ENCODE data around the gene PICALM. TPM values are rescaled to one million over a fixed set of nuclear protein-coding genes. Genes with fewer than 3 reads are reported as not detected.
"Not testable (repeated sequence)": the region's sequence is repeated elsewhere in the genome, so short reads cannot be mapped to it uniquely, and the experiment has no call there.

PICALM gene
- total RNA-seq, 1 donor from 2014 or later: 129 TPM

GRCh38 chr11:86002431-86002830, 66.5 kb downstream of the PICALM start:
- intact Hi-C loops (cut with micrococcal nuclease): no loop called here

GRCh38 chr11:85991508-85991907, 77.4 kb downstream of the PICALM start:
- intact Hi-C loops (cut with micrococcal nuclease): no loop called here

- intact Hi-C loops (cut with micrococcal nuclease): no loop called here
These were observed 79.1 kb downstream of the PICALM start for GRCh38 chr11:85989746-85990145.

GRCh38 chr11:85988780-85989179, 80.1 kb downstream of the PICALM start:
- intact Hi-C loops (cut with micrococcal nuclease): no loop called here

DNA sequence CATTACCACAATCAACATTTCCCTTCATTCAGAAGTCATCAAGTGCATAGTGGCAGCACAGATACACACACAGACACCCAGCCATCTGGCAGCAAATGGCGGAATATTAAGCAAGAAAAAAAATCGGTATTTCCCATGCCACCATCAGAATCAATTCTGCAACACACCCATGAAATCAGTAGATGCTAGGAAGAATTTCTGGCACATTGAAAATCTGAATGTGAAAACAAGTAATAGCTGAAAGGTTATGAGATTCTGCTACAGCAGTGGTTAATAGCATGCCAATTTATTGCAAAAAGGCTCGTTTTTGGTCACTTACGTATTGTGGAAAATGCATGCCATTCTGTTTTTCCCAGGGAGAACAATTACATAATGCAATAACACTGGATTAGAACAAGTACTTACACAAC, 91.1 kb downstream of the PICALM start:
- intact Hi-C loops (cut with micrococcal nuclease): no loop called here

- intact Hi-C loops (cut with micrococcal nuclease): no loop called here
These were observed 92.4 kb downstream of the PICALM start for GRCh38 chr11:85976525-85976924.

DNA sequence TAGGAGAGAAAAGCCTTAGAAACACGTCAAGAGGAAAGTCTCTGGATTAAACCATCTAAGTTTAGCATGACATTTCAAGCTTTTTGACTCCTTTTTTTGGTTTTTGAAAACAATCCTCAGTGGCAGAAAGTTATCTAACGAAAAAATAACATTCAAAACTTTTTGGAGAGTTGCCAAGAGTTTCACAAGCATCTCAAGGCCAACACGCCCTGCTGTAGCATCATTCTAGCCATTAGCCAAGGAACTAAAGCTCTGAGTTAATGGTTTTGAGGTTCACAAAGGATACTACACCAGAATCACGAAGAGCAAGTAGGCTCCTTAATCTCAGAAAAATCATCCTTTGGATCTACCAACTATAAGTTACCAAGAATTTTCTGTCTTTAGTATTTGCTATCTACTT, 94.8 kb downstream of the PICALM start:
- intact Hi-C loops (cut with micrococcal nuclease): loop anchor here (5.0 kb wide), 1 partner anchor 243 kb away; no protein-coding TSS in a partner anchor

DNA sequence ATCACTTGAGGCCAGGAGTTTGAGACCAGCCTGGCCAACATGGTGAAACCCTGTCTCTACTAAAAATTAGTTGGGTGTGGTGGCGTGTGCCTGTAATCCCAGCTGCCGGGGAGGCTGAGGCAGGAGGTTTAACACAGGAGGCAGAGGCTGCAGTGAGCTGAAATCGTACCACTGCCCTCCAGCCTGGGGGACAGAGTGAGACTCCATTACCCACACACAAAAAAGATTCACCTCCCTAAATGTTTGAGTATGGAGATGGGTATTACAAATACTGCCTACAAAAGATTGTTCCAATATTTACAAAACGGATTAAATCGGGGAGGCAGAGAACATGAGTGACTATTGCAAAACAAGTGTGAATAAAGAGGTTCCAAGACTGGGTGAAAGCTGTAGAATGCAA, 98.3 kb downstream of the PICALM start:
- intact Hi-C loops (cut with micrococcal nuclease): loop anchor here (5.0 kb wide), 1 partner anchor 247 kb away; no protein-coding TSS in a partner anchor

- intact Hi-C loops (cut with micrococcal nuclease): no loop called here
These were observed 101.4 kb downstream of the PICALM start for GRCh38 chr11:85967457-85967856.

DNA sequence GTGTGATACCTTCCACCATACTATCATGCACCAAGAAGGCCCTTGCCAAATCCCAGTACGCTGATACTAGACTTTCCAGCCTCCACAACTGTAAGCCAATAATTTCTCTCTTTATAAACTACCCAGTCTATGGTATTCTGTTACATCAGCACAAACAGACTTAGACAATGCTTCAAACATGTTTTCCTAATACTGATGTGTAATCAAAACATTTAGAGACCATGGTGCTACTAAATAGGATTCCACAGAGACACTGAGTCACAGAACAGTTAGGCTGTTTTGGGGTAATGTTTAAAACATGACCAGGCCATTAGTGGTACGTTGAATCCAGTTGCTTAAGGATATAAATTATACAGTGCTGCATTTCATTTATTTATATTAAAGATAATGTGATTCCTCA, 103.7 kb downstream of the PICALM start:
- intact Hi-C loops (cut with micrococcal nuclease): no loop called here

GRCh38 chr11:85961930-85962363, 106.9 kb downstream of the PICALM start:
- intact Hi-C loops (cut with micrococcal nuclease): no loop called here

DNA sequence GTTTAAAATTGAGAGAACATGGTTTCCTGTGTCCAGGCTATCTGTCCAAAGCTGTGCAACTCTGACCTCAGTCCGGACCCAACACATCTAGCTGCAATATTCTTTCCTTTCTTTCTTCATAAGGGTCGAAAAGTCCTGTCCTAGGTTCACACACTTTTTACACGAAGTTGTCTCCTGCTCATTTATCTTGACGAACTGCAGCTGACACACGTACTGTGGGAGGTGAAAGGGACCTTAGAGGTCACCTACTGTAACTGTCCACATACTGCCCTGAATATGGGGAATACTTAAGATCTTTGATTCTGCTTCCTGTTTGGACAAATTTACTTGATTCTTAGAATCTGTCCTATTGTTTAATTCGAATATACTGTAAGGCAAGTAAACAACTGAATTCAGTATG, 107.8 kb downstream of the PICALM start:
- intact Hi-C loops (cut with micrococcal nuclease): no loop called here

DNA sequence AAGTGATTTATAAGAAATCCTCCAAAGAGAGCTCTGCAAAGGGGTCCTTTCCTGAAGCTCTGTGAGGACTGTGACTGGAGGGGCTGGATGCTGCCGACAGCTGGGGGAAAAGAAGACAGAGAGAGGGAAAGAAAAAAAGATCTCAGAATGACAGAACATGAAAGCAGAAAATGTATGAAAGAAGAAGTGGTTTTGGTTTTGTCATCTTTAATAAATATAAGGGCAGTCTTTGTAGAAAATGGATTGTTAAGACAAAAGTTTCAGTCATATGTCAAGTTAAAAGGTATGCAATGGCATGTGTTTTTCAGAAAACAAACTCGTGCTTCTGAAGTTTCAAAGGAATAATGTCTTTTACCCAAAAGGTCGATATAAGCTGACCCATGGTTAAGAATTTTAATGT, 108.2 kb downstream of the PICALM start:
- intact Hi-C loops (cut with micrococcal nuclease): no loop called here

GRCh38 chr11:85955531-85955930, 113.4 kb downstream of the PICALM start:
- intact Hi-C loops (cut with micrococcal nuclease): no loop called here

DNA sequence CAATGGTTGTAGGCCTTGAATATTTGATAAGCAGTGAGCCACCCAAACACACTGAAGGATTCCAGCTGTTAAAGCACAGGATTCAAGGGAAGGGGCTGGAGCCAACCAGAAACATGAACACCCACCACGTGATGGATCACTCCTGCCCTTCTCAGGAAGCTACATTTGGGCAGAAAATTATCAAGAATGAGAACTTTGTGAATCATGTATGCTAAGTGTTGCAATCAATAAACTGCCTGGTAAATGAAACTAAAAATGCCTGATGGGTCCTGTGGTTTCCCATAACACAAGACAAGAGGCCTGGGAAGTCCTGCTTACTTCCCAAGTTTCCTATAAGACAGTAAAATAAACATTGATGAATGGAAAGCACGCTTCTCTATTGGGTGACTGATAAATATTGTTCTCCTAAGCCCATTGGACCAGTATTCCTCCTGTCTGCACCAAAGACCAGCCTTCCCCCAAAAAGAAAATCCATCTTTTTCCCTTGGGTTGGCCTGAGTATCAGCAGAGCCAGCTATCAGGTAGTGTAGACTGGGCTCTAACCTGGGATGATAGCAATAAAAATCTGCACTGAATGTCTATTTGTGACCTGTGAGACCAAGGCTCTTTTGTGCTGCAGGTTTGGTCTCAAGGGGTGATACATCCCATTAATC, 115.3 kb downstream of the PICALM start:
- intact Hi-C loops (cut with micrococcal nuclease): no loop called here

DNA sequence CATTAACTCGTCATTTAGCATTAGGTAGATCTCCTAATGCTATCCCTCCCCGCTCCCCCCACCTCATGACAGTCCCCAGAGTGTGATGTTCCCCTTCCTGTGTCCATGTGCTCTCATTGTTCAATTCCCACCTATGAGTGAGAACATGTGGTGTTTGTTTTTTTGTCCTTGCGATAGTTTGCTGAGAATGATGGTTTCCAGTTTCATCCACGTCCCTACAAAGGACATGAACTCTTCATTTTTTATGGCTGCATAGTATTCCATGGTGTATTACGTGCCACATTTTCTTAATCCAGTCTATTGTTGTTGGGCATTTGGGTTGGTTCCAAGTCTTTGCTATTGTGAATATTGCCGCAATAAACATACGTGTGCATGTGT, 116.8 kb downstream of the PICALM start:
- intact Hi-C loops (cut with micrococcal nuclease): not testable (repeated sequence)

GRCh38 chr11:85951428-85952107, 117.3 kb downstream of the PICALM start:
- intact Hi-C loops (cut with micrococcal nuclease): no loop called here

DNA sequence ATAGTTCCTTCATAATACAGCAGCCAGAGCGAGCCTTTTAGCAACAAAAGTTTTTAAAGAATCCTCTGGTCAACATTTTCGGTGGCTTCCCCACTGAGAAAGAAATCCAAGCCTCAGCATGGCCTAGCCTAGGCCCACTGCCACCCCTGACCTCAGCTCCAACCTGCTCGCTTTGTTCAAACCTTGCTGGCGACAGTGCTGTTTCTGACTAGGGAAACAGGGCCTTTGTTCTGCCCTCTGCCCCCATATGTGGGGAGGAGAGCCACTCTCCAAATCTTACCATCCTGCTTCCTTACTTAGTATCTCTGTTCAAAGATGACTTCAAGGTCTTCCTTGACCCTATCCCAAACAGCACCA, 117.9 kb downstream of the PICALM start:
- intact Hi-C loops (cut with micrococcal nuclease): no loop called here

DNA sequence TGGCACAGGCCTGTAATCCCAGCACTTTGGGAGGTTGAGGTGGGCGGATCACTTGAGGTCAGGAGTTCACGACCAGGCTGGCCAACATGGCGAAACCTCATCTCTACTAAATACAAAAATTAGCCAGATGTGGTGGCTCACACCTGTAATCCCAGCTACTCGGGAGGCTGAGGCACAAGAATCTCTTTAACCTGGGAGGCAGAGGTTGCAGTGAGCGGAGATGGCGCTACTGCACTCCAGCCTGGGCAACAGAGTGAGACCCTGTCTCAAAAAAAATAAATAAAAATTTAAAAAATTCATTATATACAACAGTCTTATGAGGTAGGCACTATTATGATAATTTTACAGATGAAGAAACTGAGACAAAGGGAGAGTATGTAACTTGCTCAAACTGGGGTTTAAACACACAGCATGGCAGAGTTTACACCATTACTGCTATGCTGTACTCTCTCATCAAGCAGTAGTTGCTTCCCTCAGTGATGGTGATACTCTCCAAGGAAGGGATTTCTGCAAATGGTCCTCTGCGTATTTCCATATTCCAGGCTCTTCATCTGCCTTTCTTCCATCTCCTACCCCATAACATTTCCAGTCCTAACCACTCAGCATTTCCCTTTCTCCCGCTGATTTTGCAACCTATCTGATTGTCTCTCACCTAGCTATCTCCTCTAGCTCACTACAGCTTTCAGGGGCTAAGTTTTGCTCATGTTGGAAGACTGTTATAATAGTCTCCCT, 118.4 kb downstream of the PICALM start:
- intact Hi-C loops (cut with micrococcal nuclease): no loop called here

DNA sequence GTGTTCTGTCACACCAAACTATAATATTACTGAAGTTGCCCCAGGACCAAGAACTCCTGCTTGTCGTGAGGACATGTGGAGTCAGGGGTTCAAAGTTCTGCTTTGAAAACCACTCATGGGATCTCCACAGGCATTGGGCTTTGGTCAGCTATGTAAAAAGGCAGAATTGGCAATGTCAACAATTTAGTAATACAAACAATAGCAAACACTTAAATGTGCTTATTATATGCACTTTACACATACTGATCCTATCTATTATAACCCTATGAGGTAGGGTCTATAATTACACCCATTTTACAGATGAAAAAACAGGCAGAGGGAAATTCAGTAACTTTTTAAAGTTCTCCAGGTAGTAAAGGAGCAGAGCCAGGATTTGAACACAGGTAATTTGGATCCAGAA, 119.1 kb downstream of the PICALM start:
- intact Hi-C loops (cut with micrococcal nuclease): loop anchor here (10.0 kb wide), 1 partner anchor 355 kb away; no protein-coding TSS in a partner anchor

DNA sequence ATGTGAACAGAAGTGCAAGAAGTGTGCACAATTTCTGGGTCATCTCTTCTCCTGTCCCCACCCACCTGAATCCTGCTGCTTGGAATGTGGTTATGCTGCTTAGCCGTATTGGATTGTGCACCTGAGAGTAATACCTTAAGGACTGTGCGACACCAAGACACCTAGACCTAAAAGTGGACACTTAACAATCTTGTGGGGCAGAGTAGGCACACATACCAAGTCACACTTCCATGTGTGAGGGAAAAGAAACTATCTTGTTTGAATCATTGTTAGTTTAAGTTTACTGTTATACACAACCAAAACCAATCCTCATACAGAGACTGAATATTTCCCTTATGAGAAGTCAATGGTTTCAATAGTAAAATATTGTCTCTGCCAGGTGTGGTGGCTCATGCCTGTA, 120.0 kb downstream of the PICALM start:
- intact Hi-C loops (cut with micrococcal nuclease): loop anchor here (10.0 kb wide), 1 partner anchor 354 kb away; no protein-coding TSS in a partner anchor

Data from T-helper 2 cell treated with Interferon-gamma antibody and Interleukin-4, amounts not matched to agents 100 ng/mL and 5 ng/mL, for 36 hours (primary cell).